OCI-LY1 (cell line): Measurements from ENCODE around the gene HEPACAM.

Source experiments
- H2AFZ ChIP-seq: fragments of 200-600 bp; sonication (generic), shearing (Covaris generic); 2 replicates; pipeline ENCODE4 v1.6.0; 2014; ENCODE audit warnings: antibody characterized with exemption, mild to moderate bottlenecking, low read length
- H3F3A ChIP-seq: fragments of 200-600 bp; sonication (generic), shearing (Covaris generic); 2 replicates; pipeline ENCODE4 v1.6.0; 2014; ENCODE audit warnings: mild to moderate bottlenecking, antibody characterized with exemption, low read length, moderate library complexity; ENCODE audit not compliant: insufficient read depth
- H3K27ac ChIP-seq: fragments of 200-600 bp; sonication (generic); 2 replicates; pipeline ENCODE4 v1.5.1; 2014; ENCODE audit warnings: low read length, mixed run types, mild to moderate bottlenecking, low read depth; ENCODE audit not compliant: poor library complexity, severe bottlenecking
- H3K27me3 ChIP-seq: fragments of 200-600 bp; sonication (generic); 2 replicates; pipeline ENCODE4 v1.6.0; 2014; ENCODE audit warnings: antibody characterized with exemption, mild to moderate bottlenecking, low read length, moderate library complexity; ENCODE audit not compliant: insufficient read depth
- H3K36me3 ChIP-seq: fragments of 200-600 bp; sonication (generic); 2 replicates; pipeline ENCODE4 v1.6.1; 2014; ENCODE audit warnings: mild to moderate bottlenecking, antibody characterized with exemption, low read length, moderate library complexity, mixed read lengths; ENCODE audit not compliant: insufficient read depth
- H3K4me1 ChIP-seq: fragments of 200-600 bp; sonication (generic); 2 replicates; pipeline ENCODE4 v1.5.1; 2014; ENCODE audit warnings: mild to moderate bottlenecking, low read length, moderate library complexity; ENCODE audit not compliant: insufficient read depth, severe bottlenecking
- H3K4me2 ChIP-seq: fragments of 200-600 bp; sonication (generic), shearing (Covaris generic); 2 replicates; pipeline ENCODE4 v1.6.1; 2014; ENCODE audit warnings: low read length
- H3K4me3 ChIP-seq: fragments of 200-600 bp; sonication (generic); 2 replicates; pipeline ENCODE4 v1.5.1; 2014; ENCODE audit warnings: low read length, low read depth, mild to moderate bottlenecking, mixed read lengths; ENCODE audit not compliant: poor library complexity, severe bottlenecking
- H3K79me2 ChIP-seq: fragments of 200-600 bp; shearing (Covaris generic); 2 replicates; pipeline ENCODE4 v1.6.1; 2016; ENCODE audit warnings: mixed run types, low read length, mixed read lengths; ENCODE audit not compliant: insufficient read depth
- H3K9ac ChIP-seq: fragments of 200-600 bp; sonication (generic), shearing (Covaris generic); 2 replicates; pipeline ENCODE4 v1.6.1; 2014; ENCODE audit warnings: mild to moderate bottlenecking, low read length, mixed read lengths
- H3K9me2 ChIP-seq: fragments of 200-600 bp; sonication (generic), shearing (Covaris generic); 2 replicates; pipeline ENCODE4 v1.6.1; 2014; ENCODE audit warnings: low read depth, mild to moderate bottlenecking, low read length, mixed read lengths
- H3K9me3 ChIP-seq: fragments of 200-600 bp; shearing (Covaris generic); 2 replicates; pipeline ENCODE4 v1.6.1; 2014; ENCODE audit warnings: low read length, mixed read lengths
- H4K20me1 ChIP-seq: fragments of 200-600 bp; sonication (generic), shearing (Covaris generic); 2 replicates; pipeline ENCODE4 v1.6.0; 2016; ENCODE audit warnings: mild to moderate bottlenecking, low read length; ENCODE audit not compliant: insufficient read depth
- EZH2 ChIP-seq: fragments of 200-600 bp; sonication (generic), shearing (Covaris generic); IDR thresholded peaks from 2 replicates; pipeline ENCODE4 v1.8.0; 2017; ENCODE audit warnings: borderline replicate concordance, mixed run types, mild to moderate bottlenecking, antibody characterized with exemption, low read length, moderate library complexity, mixed read lengths
- TF ChIP-seq, protein P1 (sequence below): fragments of 200-600 bp; sonication (generic), shearing (Covaris generic); IDR thresholded peaks from 2 replicates; pipeline ENCODE4 v1.5.1; 2017; ENCODE audit warnings: mild to moderate bottlenecking, antibody characterized with exemption, low read length, moderate library complexity, mixed read lengths

Gene HEPACAM

DNA sequence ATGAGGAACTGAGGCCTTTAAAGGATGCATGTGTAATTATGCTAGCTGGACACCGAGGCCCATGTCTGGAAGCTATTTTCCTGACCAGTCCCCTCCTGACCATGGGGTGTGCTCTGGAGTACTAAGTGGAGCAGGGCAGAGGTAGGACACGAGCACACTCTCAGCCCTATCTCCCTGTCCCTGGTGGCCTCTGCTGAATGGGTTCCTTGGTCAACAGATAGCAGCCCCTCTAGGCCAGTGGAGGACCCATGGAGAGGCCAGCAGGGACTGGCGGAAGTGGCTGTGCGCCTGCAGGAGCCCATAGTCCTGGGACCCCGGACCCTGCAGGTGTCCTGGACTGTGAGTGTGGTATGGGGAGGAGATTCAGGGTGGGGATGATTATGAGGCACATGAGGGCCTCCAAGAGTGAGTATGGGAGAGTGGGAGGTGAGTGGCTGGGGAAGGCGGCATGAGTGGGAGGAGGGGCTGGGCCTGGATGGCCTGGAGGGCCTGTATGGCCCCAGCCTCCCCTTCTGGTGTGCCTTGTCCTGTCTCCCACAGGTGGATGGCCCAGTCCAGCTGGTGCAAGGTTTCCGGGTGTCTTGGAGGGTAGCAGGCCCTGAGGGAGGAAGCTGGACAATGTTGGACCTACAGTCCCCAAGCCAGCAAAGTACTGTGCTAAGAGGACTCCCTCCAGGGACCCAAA, 61.1 kb downstream of the HEPACAM start:
- TF ChIP-seq, protein P1, sequence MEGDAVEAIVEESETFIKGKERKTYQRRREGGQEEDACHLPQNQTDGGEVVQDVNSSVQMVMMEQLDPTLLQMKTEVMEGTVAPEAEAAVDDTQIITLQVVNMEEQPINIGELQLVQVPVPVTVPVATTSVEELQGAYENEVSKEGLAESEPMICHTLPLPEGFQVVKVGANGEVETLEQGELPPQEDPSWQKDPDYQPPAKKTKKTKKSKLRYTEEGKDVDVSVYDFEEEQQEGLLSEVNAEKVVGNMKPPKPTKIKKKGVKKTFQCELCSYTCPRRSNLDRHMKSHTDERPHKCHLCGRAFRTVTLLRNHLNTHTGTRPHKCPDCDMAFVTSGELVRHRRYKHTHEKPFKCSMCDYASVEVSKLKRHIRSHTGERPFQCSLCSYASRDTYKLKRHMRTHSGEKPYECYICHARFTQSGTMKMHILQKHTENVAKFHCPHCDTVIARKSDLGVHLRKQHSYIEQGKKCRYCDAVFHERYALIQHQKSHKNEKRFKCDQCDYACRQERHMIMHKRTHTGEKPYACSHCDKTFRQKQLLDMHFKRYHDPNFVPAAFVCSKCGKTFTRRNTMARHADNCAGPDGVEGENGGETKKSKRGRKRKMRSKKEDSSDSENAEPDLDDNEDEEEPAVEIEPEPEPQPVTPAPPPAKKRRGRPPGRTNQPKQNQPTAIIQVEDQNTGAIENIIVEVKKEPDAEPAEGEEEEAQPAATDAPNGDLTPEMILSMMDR = no peak
- no peak for TF ChIP-seq EZH2
- peaks cover 4% of the 10 kb centered on the region for H3K4me1 ChIP-seq
- H3K36me3 ChIP-seq = no peaks in the 10 kb centered on the region
- no peaks in the 10 kb centered on the region; the same call in 1 of the 2 replicates for H3K27me3 ChIP-seq
- H4K20me1 ChIP-seq = no peaks in the 10 kb centered on the region
- no peaks in the 10 kb centered on the region for H3K9me2 ChIP-seq
- no peaks in the 10 kb centered on the region for H3F3A ChIP-seq
- H2AFZ ChIP-seq = no peak overlapping the region
- H3K9me3 ChIP-seq = no peaks in the 10 kb centered on the region
- H3K4me3 ChIP-seq = no peak overlapping the region
- no peak overlapping the region for H3K9ac ChIP-seq
- no peaks in the 10 kb centered on the region for H3K79me2 ChIP-seq
- H3K4me2 ChIP-seq = no peak overlapping the region
- H3K27ac ChIP-seq = no peak overlapping the region

- Histone ChIP-seq H3F3A (no peaks in the 10 kb centered on the region), H3K27ac (no peak overlapping the region), H3K9ac (no peak overlapping the region), H3K79me2 (no peaks in the 10 kb centered on the region), H3K9me2 (no peaks in the 10 kb centered on the region), H3K4me2 (no peak overlapping the region), H3K9me3 (no peaks in the 10 kb centered on the region), H3K4me3 (no peak overlapping the region), H3K27me3 (no peaks in the 10 kb centered on the region; the same call in 1 of the 2 replicates), H2AFZ (no peak overlapping the region), H4K20me1 (no peaks in the 10 kb centered on the region), H3K4me1 (peaks cover 4% of the 10 kb centered on the region), H3K36me3 (no peaks in the 10 kb centered on the region)
- TF ChIP-seq EZH2 = no peak
- TF ChIP-seq, protein P1 = no peak
Measured at GRCh38 chr11:124873951-124874350, 61.9 kb downstream of the HEPACAM start.

- H4K20me1 ChIP-seq = no peaks in the 10 kb centered on the region
- H3K9me2 ChIP-seq = no peaks in the 10 kb centered on the region
- H2AFZ ChIP-seq = no peak overlapping the region
- no peaks in the 10 kb centered on the region for H3F3A ChIP-seq
- peaks cover 4% of the 10 kb centered on the region for H3K4me1 ChIP-seq
- no peaks in the 10 kb centered on the region for H3K36me3 ChIP-seq
- H3K4me2 ChIP-seq = no peak overlapping the region
- H3K4me3 ChIP-seq = no peak overlapping the region
- H3K9ac ChIP-seq = no peak overlapping the region
- H3K9me3 ChIP-seq = no peaks in the 10 kb centered on the region
- no peak overlapping the region for H3K27ac ChIP-seq
- no peak for TF ChIP-seq EZH2
- TF ChIP-seq, protein P1 = no peak
- H3K79me2 ChIP-seq = no peaks in the 10 kb centered on the region
- H3K27me3 ChIP-seq = no peaks in the 10 kb centered on the region; the same call in 1 of the 2 replicates
Measured at GRCh38 chr11:124872741-124873140, 63.1 kb downstream of the HEPACAM start.
